CD4-positive, alpha-beta T cell treated with Interleukin-15 for 1 hour (primary cell): ENCODE measurements around the gene PUS1.
"Not testable (repeated sequence)": the region's sequence is repeated elsewhere in the genome, so short reads cannot be mapped to it uniquely, and the experiment has no call there.

ENCODE experiments used
- DNase-seq: peaks from one replicate; pipeline ENCODE4 v3.0.0-alpha.2; 2020

The PUS1 gene

GRCh38 chr12:131941116-131941986 is 12.3 kb downstream of the PUS1 start:
- DNase-seq: no peak

- DNase-seq: no peak
Measured at GRCh38 chr12:131941987-131942341, 12.9 kb downstream of the PUS1 start.

GRCh38 chr12:131942671-131943070 is 13.6 kb downstream of the PUS1 start:
- DNase-seq: no peak

DNA sequence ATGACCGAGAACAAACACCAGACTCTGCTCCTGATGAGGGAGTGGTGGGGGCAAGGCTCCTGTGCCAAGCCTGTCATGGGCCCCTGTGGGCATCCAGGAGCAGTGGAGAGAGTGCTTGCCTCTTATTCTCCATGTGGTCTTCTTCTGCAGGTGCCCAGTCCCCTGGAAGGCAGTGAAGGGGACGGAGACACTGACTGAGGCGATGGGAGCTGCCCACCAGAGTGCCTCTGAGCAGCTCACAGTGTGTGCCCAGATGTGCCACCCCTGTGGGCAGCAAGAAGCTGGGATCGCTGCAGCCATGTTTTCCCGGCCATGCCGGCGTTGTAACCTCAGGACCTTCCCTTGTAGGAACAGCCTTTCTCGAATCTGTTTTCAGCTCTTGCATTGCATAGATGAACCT is 14.3 kb downstream of the PUS1 start:
- DNase-seq: no peak

DNA sequence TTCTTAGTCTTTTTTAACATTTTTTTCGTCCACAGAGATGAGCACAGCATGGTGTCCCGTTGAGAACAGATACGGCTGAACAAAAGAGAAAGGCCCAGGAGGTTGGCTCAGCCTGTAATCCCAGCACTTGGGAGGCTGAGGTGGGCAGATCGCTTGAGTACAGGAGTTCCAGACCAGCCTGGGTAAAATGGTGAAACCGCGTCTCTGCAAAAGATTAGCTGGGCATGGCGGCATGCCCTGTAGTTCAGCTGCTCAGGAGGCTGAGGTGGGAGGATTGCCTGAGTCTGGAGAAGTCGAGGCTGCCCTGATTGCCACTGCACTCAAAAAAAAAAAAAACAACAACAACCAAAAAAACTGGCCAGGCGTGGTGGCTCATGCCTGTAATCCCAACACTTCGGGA is 14.8 kb downstream of the PUS1 start:
- no peak for DNase-seq

GRCh38 chr12:131944601-131945251 is 15.7 kb downstream of the PUS1 start:
- no peak for DNase-seq

GRCh38 chr12:131946757-131947156 is 17.7 kb downstream of the PUS1 start:
- no peak for DNase-seq

- no peak for DNase-seq
Measured at GRCh38 chr12:131947482-131948027, 18.5 kb downstream of the PUS1 start.

DNA sequence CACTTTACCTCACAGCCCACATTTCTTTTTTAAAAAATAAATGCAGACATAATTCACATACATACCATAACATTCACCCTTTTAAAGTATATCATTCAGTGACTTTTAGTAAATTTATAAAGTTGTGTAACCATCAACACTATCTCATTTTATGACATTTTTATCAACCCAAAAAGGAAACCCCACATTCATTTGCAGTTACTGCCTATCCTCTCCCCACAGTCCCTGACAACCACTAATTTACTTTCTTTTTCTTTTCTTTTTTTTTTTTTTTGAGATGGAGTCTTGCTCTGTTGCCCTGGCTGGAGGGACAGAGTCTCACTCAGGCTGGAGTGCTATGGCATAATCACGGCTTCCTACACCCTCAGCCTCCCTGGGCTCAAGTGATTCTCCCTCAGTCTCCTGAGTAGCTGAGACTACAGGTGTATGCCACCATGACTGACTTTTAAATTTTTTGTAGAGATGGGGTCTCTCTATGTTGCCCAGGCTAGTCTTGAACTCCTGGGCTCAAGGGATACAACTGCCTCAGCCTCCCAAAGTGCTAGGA is 19.2 kb downstream of the PUS1 start:
- DNase-seq: no peak

- DNase-seq: not testable (repeated sequence)
Measured at GRCh38 chr12:131948713-131949430, 19.8 kb downstream of the PUS1 start.

DNA sequence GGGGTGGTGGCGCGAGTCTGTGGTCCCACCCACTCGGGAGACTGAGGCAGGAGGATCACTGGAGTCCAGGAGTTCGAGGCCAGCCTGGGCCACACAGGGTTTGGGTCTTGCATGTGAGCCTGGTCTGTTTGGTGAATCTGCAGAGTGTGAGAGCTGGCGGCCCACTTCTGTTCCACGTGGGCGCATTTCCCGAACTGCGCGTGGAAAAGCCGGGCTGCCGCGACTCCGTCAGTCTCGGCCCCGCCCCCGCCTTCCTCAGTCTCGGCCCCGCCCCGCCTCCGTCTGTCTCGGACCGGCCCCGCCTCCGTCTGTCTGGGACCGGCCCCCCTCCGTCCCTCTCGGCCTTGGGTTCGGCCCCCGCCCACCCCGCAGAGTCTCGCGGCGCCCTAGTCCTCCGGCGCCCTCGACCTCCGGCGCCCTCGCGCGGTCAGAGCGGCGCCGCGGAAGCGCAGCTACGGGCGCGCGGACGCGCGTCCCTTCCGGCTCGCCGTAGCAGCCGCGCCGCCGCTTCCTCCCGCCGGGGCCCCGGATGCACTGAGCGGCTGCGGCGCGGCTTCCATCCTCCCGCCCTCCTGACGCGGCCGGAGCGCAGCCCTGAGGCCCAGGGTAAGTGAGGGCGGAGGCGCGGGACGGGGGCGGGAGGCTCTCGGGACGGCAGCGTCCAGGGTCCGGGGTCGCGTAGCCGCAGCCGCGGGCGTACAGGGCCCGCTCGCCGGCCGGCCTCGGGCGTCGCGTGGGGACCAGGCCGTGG is 20.5 kb downstream of the PUS1 start, which contains the start of gene EP400:
Gene EP400, plus strand, starts transcription at position 512 of the 751 bp plus-strand sequence. CDS start 10,678 bp downstream, outside the sequence.
- DNase-seq: peak; percentile 92

- DNase-seq: no peak
Measured at GRCh38 chr12:131950182-131950913, 21.3 kb downstream of the PUS1 start.

- not testable (repeated sequence) for DNase-seq
Measured at GRCh38 chr12:131953810-131954209, 24.7 kb downstream of the PUS1 start.

DNA sequence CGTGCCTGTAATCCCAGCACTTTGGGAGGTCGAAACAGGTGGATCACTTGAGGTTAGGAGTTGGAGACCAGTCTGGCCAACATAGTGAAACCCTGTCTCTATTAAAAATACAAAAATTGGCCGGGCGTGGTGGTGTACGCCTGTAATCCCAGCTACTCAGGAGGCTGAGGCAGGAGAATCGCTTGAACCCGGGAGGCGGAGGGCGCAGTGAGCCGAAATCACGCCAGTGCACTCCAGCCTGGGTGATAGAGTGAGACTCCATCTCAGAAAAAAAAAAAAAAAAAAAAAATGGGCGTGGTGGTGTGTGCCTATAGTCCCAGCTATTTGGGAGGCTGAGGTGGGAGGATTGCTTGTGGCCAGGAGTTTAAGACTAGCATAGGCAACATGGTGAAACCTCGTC is 25.4 kb downstream of the PUS1 start:
- not testable (repeated sequence) for DNase-seq

DNA sequence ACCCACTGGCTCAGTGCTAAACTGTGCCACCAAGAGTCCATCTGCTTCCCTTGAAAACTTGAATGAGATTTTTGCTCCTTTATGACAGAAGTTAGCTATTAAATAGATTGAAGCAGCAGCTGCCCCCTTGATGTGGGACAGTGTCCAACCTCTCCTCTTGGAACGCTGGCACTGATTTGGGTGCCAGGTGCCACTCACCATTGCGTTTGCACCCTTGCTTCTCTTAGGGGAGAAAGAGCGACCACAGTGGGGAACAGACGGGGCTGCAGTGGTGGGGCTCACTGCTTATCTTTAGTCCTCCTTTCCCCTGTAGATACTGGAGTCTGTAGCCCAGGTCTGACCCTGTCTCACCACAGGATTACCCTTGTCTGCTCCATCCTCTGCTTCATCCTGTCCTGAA is 30.0 kb downstream of the PUS1 start:
- no peak for DNase-seq

DNA sequence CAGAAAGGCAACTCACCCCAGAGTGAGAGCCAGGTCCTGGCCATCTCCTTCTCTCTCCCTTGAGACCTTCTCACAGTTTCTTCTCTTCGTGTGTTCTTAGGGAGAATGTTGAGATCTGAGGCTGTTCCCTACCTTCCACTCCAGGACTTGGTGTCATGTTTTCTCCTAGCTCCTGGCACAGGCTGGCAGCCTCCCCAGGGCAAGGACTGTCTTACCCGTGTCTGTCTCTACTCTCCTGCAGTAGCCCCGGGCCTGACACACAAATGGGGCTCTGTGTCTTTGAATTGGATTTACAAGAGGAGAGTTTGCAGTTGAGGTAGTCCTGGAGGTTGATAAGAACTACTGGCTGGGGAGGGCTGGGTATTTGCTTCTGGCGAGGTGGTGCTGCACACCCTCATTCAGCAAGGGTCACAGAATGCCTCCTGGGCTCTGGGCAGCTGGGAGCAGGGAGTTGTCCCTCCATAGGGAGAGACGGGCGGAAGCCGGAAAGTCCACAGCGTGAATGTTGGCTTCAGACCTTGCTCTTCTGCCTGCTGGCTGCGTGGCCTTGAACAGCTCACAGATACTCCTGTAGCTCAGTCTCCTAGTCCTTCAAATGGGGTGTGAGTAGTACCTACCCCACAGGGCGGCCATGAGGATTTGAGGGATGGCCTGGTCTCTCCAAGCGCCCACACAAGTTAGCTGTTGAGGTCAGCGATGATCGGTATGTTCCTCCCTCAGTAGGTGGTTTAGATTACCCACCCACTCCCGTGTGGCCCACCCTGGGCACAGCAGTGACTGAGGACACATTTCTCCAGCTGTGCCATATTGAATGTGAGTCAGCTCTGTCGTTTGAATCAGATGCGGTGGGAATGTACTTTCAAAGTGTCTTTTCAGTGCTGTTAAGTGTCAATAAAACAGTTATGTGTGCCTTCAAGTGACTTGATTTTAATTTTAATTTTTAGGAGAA is 30.8 kb downstream of the PUS1 start:
- DNase-seq: no peak

DNA sequence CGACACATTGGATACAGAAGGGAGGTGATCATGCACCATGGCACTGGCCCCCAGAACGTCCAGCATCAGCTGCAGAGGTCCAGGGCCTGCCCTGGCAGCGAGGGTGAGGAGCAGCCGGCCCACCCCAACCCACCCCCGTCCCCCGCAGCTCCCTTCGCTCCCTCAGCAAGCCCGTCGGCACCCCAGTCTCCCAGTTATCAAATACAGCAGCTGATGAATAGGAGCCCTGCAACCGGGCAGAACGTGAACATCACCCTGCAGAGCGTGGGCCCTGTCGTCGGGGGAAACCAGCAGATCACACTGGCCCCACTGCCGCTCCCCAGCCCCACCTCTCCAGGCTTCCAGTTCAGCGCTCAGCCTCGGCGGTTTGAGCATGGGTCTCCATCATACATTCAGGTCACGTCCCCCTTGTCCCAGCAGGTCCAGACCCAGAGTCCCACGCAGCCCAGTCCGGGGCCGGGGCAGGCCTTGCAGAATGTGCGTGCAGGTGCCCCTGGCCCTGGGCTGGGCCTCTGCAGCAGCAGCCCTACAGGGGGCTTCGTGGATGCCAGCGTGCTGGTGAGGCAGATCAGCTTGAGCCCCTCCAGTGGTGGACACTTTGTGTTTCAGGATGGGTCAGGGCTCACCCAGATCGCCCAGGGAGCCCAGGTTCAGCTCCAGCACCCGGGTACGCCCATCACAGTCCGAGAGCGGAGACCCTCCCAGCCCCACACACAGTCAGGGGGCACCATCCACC is 31.7 kb downstream of the PUS1 start:
- DNase-seq: not testable (repeated sequence)

DNA sequence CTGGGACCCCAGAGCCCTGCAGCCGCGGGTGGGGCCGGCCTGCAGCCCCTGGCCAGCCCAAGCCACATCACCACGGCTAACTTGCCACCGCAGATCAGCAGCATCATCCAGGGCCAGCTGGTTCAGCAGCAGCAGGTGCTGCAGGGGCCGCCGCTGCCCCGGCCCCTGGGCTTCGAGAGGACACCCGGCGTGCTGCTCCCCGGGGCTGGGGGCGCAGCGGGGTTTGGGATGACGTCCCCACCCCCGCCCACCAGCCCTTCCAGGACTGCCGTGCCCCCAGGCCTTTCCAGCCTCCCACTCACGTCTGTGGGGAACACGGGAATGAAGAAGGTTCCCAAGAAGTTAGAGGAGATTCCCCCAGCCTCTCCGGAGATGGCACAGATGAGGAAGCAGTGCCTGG is 32.3 kb downstream of the PUS1 start:
- DNase-seq: not testable (repeated sequence)

DNA sequence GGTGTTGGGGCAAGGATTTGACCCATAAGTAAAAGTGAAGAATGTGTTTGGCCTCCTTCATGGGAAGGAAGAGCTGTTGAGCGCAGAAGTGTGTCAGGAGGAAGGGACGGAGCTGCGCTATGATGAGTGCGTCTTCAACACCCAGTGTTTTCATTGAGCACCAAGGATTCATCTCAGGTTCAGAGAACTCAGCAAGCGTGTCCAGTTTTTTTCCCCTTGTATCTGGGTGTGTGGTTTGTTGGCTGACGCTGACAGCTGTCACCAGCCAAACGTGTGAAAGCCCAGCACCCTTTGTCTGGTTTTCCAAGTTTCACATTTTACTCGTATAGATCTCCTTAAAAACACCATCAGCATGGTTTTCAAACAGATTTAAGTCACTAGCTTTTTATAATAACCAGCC is 33.0 kb downstream of the PUS1 start:
- no peak for DNase-seq

DNA sequence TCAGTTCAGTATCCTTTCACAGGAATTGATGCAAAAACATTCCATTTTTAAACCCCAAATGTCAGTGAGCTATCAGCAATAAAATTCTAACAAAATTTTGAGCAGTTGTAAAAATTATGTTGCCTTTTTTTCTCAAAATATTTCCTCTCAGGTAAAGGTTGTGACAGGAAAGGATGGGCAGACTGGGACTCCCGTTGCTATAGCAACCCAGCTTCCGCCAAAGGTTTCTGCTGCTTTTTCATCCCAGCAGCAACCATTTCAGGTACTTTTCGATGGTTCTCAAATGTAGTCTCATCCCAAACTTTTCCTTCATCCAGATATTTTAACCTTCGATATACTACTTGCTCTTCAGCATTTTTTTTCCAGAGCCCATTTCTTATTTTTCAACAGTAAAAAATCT is 34.3 kb downstream of the PUS1 start:
- DNase-seq: no peak
